RWPE1 (cell line): ENCODE results near the gene DACH1.

Experiments
- CTCF ChIA-PET: fragments of 350-600 bp; sonication (Branson Sonifier 250); formaldehyde crosslinking; extraction: SDS; loops from one replicate; lab custom pipeline; 2021; lab: Yijun Ruan, JAX
- POLR2A ChIA-PET: fragments of 400-600 bp; formaldehyde crosslinking; extraction: SDS; loops from one replicate; lab custom pipeline; 2020; ENCODE audit warnings: antibody characterized with exemption; ENCODE audit not compliant: low non-redundant PET; lab: Yijun Ruan, JAX
- DNase-seq: peaks from one replicate; pipeline ENCODE4 v3.0.0; 2012; ENCODE audit warnings: low spot score
- H3K27ac ChIP-seq: fragments of 450-650 bp; 2 replicates; pipeline ENCODE4 v1.5.1; 2017
- CTCF ChIP-seq: fragments of 450-650 bp; conservative IDR thresholded peaks from 2 replicates; pipeline ENCODE4 v1.5.1; 2017; ENCODE audit warnings: low read depth, mild to moderate bottlenecking

Gene DACH1

GRCh38 chr13:71875823-71876222 lies 8.8 kb upstream of the DACH1 start:
- CTCF ChIA-PET, result no interaction called here
- no peak for DNase-seq
- TF ChIP-seq CTCF, result no peak
- no peak overlapping the region for H3K27ac ChIP-seq
- POLR2A ChIA-PET, result no interaction called here

GRCh38 chr13:71874458-71874857 lies 7.5 kb upstream of the DACH1 start:
- ChIA-PET CTCF (no interaction called here), POLR2A (no interaction called here)
- no peak for TF ChIP-seq CTCF
- no peak overlapping the region for H3K27ac ChIP-seq
- DNase-seq, result no peak

- CTCF ChIA-PET, result no interaction called here
- TF ChIP-seq CTCF, result no peak
- POLR2A ChIA-PET, result no interaction called here
- no peak overlapping the region for H3K27ac ChIP-seq
- DNase-seq, result no peak
Observed at GRCh38 chr13:71873418-71874247, 6.6 kb upstream of the DACH1 start.

- POLR2A ChIA-PET, result no interaction called here
- CTCF ChIA-PET, result interaction anchor here (0.5 to 0.7 kb wide), 2 partner anchors 239 to 294 kb away, joined by 3 to 7 read pairs; no protein-coding TSS in a partner anchor
- DNase-seq, result no peak
- H3K27ac ChIP-seq, result no peak overlapping the region
- TF ChIP-seq CTCF, result no peak
Observed at GRCh38 chr13:71871844-71872243, 4.8 kb upstream of the DACH1 start.

- ChIA-PET POLR2A (no interaction called here), CTCF (interaction anchor here (0.7 kb wide), 1 partner anchor 240 kb away, joined by 7 read pairs; no protein-coding TSS in a partner anchor)
- no peak for DNase-seq
- TF ChIP-seq CTCF, result no peak
- no peak overlapping the region for H3K27ac ChIP-seq
Observed at GRCh38 chr13:71871176-71871754, 4.3 kb upstream of the DACH1 start.

GRCh38 chr13:71870100-71870499 lies 3.1 kb upstream of the DACH1 start:
- TF ChIP-seq CTCF, result no peak

More at GRCh38 chr13:71870100-71870499, 3.1 kb upstream of the DACH1 start:
- CTCF ChIA-PET, result no interaction called here
- POLR2A ChIA-PET, result no interaction called here
- no peak overlapping the region for H3K27ac ChIP-seq
- no peak for DNase-seq
